ENCODE measurements around the gene MINDY3.
"Not testable (repeated sequence)": the region's sequence is repeated elsewhere in the genome, so short reads cannot be mapped to it uniquely, and the experiment has no call there.

Gene MINDY3

DNA sequence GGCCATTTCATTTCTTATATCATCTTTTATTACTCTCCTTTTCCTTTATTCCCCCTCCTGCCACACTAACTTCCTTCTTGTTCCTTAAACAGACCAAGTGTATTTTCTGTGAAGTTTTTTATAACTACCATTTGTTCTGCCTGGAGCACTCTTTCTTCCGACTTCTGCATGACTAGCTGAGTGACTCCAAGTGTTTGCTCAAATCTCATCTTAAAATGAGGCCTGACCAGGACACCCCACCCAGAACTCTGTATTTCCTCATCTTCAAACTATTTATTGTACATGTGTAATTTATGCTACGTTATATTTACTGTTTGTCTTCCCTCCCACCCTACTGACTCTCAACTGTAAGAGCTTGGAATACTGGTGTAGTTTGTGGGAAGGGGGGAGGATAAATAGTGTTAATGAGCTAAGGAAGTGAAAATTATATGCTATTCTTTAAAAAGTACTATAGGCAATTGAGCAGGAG is 3.2 kb downstream of the MINDY3 start:
- H3K36me3 ChIP-seq (ENCODE audit: insufficient read depth, low read length), result no peaks in the 10 kb centered on the region
- H3K4me1 ChIP-seq (ENCODE audit: insufficient read depth, low read length), result peaks cover 6% of the 10 kb centered on the region; the same call in 1 of the 2 replicates
- no peak overlapping the region for H3K9ac ChIP-seq (ENCODE audit: low read depth, low read length)
- H3K4me3 ChIP-seq (ENCODE audit: low read length), result no peak overlapping the region
- H3K9me3 ChIP-seq (ENCODE audit: insufficient read depth, low read depth, low read length), result peaks cover 9% of the 10 kb centered on the region; the same call in 1 of the 2 replicates
- no peak overlapping the region for H3K27ac ChIP-seq (ENCODE audit: low read depth, low read length)
- H3K27me3 ChIP-seq (ENCODE audit: insufficient read depth, low read length), result peaks cover 21% of the 10 kb centered on the region
- 96% methylated on average over 1 of the region's 2 CpGs for WGBS

- 89% methylated on average over 4 of the region's 4 CpGs for WGBS
- no peaks in the 10 kb centered on the region for H3K36me3 ChIP-seq (ENCODE audit: insufficient read depth, low read length)
- H3K27ac ChIP-seq (ENCODE audit: low read depth, low read length), result no peak overlapping the region
- no peak overlapping the region for H3K4me3 ChIP-seq (ENCODE audit: low read length)
- peaks cover 11% of the 10 kb centered on the region for H3K9me3 ChIP-seq (ENCODE audit: insufficient read depth, low read depth, low read length)
- no peak overlapping the region for H3K9ac ChIP-seq (ENCODE audit: low read depth, low read length)
- H3K4me1 ChIP-seq (ENCODE audit: insufficient read depth, low read length), result peaks cover 6% of the 10 kb centered on the region; the same call in 1 of the 2 replicates
- peaks cover 15% of the 10 kb centered on the region for H3K27me3 ChIP-seq (ENCODE audit: insufficient read depth, low read length)
These were observed 3.8 kb downstream of the MINDY3 start for GRCh38 chr10:15856328-15857015.

GRCh38 chr10:15853800-15854199 is 6.5 kb downstream of the MINDY3 start:
- H3K27me3 ChIP-seq (ENCODE audit: insufficient read depth, low read length), result peaks cover 5% of the 10 kb centered on the region
- 0 out of 2 replicates have a peak, but pooled peaks cover 2% of the 10 kb centered on the region for H3K4me1 ChIP-seq (ENCODE audit: insufficient read depth, low read length)
- H3K36me3 ChIP-seq (ENCODE audit: insufficient read depth, low read length), result no peaks in the 10 kb centered on the region
- no peak overlapping the region for H3K4me3 ChIP-seq (ENCODE audit: low read length)
- 87% methylated on average over 3 of the region's 4 CpGs for WGBS
- H3K9me3 ChIP-seq (ENCODE audit: insufficient read depth, low read depth, low read length), result peaks cover 11% of the 10 kb centered on the region
- H3K27ac ChIP-seq (ENCODE audit: low read depth, low read length), result no peak overlapping the region
- H3K9ac ChIP-seq (ENCODE audit: low read depth, low read length), result no peak overlapping the region

DNA sequence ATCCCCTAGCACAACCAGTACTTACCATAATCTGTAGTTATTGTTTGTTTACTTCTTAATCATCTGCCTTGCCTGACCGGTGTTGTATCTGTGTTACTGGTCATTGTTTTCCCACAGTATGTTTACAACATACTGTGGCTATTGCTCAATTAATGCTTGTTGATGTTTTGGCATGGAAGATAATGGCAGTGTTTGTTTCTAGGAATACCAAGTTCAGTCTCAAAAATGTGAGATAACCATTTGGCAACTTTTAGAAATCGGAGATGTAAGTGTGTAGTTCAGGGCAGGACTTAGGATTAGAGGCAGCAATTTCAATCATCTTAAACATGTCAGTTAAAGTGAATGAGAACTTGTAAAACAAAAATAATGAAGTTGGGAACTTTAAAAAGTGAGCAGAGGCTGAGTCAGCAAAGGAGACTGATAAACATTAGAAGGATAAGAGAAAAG is 8.2 kb downstream of the MINDY3 start:
- Histone ChIP-seq H3K27me3 (ENCODE audit: insufficient read depth, low read length) (no peaks in the 10 kb centered on the region), H3K4me1 (ENCODE audit: insufficient read depth, low read length) (no peaks in the 10 kb centered on the region), H3K27ac (ENCODE audit: low read depth, low read length) (no peak overlapping the region), H3K9me3 (ENCODE audit: insufficient read depth, low read depth, low read length) (peaks cover 11% of the 10 kb centered on the region), H3K36me3 (ENCODE audit: insufficient read depth, low read length) (no peaks in the 10 kb centered on the region; the same call in 1 of the 2 replicates), H3K9ac (ENCODE audit: low read depth, low read length) (no peak overlapping the region), H3K4me3 (ENCODE audit: low read length) (no peak overlapping the region)
- WGBS, result 93% methylated on average over 2 of the region's 2 CpGs

DNA sequence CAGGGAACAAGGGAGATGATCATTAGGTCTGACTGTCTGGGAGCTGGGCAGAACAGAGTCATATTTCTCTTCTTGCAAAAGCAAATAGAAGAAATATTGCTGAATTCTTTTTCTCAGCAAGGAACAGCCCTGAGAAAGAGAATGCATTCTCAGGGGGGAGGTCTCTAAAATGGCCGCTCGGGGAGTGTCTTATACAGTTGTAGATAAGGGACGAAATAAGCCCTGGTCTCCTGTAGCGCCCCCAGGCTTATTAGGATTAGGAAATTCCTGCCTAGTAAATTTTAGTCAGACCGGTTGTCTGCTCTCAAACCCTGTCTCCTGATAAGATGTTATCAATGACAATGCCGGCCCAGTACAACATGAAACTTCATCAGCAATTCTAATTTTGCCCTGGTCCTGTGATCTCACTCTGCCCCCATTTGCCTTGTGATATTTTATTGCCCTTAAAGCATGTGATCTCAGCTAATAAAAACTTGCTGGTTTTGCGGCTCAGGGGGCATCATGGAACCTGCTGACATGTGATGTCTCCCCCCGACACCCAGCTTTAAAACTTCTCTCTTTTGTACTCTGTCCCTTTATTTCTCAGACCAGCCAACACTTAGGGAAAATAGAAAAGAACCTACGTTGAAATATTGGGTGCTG is 9.8 kb downstream of the MINDY3 start:
- not testable (repeated sequence) for H3K36me3 ChIP-seq (ENCODE audit: insufficient read depth, low read length); H3K27ac ChIP-seq (ENCODE audit: low read depth, low read length); H3K4me3 ChIP-seq (ENCODE audit: low read length); H3K9ac ChIP-seq (ENCODE audit: low read depth, low read length); H3K27me3 ChIP-seq (ENCODE audit: insufficient read depth, low read length); H3K4me1 ChIP-seq (ENCODE audit: insufficient read depth, low read length)
- H3K9me3 ChIP-seq (ENCODE audit: insufficient read depth, low read depth, low read length), result peaks cover 11% of the 10 kb centered on the region
- WGBS, result 94% methylated on average over 9 of the region's 9 CpGs

DNA sequence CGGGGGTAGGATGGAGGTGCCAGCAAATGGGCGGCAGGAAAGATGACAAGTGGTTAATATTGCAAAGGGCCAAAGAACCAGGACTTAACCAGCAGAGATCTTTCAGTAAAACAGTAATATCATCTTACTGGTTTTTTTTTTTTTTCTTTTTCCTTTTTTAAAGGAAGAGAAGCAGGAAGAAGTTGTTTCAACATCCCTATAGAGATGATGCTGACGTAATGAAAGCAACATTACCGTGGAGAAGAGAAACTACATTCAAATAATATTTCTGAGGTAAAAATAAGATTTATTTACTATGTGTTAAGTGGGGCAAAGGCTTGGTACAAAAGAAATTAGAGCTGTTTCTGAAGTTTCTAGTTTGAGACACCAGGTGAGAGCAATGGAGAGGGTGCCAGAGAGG is 11.0 kb downstream of the MINDY3 start:
- no peak overlapping the region for H3K27ac ChIP-seq (ENCODE audit: low read depth, low read length)
- H3K4me1 ChIP-seq (ENCODE audit: insufficient read depth, low read length), result no peaks in the 10 kb centered on the region
- H3K27me3 ChIP-seq (ENCODE audit: insufficient read depth, low read length), result no peaks in the 10 kb centered on the region
- H3K9me3 ChIP-seq (ENCODE audit: insufficient read depth, low read depth, low read length), result peaks cover 11% of the 10 kb centered on the region
- WGBS, result 100% methylated on average over 2 of the region's 4 CpGs
- H3K9ac ChIP-seq (ENCODE audit: low read depth, low read length), result no peak overlapping the region
- no peaks in the 10 kb centered on the region; the same call in 1 of the 2 replicates for H3K36me3 ChIP-seq (ENCODE audit: insufficient read depth, low read length)
- no peak overlapping the region for H3K4me3 ChIP-seq (ENCODE audit: low read length)

DNA sequence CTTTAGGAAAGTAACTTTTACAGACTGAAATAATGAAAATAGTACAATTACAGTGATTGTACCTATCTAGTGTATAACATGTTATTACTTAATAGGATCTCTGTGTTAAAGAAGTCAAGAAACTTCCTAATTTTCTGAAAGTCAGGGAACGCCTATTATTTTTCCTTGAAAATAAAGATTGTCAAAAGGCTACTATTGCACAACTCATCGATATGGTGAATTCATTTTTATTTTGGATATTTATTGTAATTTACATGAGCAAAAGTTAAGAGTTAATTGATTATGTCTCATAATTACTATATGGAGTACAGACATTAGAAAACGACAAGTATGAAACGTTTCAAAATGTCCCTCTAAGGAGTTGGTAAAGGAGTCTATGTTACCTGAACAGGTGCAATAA is 12.8 kb downstream of the MINDY3 start:
- Histone ChIP-seq H3K27ac (ENCODE audit: low read depth, low read length) (no peak overlapping the region), H3K36me3 (ENCODE audit: insufficient read depth, low read length) (no peaks in the 10 kb centered on the region; the same call in 1 of the 2 replicates), H3K4me1 (ENCODE audit: insufficient read depth, low read length) (no peaks in the 10 kb centered on the region), H3K27me3 (ENCODE audit: insufficient read depth, low read length) (no peaks in the 10 kb centered on the region), H3K4me3 (ENCODE audit: low read length) (no peak overlapping the region), H3K9ac (ENCODE audit: low read depth, low read length) (no peak overlapping the region), H3K9me3 (ENCODE audit: insufficient read depth, low read depth, low read length) (peaks cover 11% of the 10 kb centered on the region)
- 100% methylated on average over 4 of the region's 4 CpGs for WGBS

- Histone ChIP-seq H3K9me3 (ENCODE audit: insufficient read depth, low read depth, low read length) (no peaks in the 10 kb centered on the region), H3K4me3 (ENCODE audit: low read length) (no peak overlapping the region), H3K27ac (ENCODE audit: low read depth, low read length) (no peak overlapping the region), H3K36me3 (ENCODE audit: insufficient read depth, low read length) (no peaks in the 10 kb centered on the region; the same call in 1 of the 2 replicates), H3K4me1 (ENCODE audit: insufficient read depth, low read length) (no peaks in the 10 kb centered on the region), H3K27me3 (ENCODE audit: insufficient read depth, low read length) (no peaks in the 10 kb centered on the region), H3K9ac (ENCODE audit: low read depth, low read length) (no peak overlapping the region)
These were observed 15.8 kb downstream of the MINDY3 start for GRCh38 chr10:15844517-15844916.

DNA sequence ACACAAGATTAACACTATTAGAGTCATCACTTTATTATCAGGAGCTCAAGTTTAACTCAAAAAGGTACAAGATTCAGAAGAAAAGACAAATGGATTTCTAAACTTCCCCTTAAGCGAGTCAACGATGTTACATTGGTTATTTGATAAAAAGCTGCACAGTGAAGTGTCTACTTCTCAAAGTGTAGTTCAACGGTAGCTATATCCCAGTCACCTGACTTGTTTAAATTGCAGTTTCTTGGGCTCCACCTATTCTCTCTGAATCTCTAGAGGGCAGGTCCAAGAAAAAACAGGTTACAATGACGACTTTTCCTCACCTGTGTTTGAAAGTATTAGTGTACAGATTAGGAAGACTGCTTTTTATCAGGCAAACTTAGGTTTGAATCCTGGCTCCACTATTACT is 16.6 kb downstream of the MINDY3 start:
- Histone ChIP-seq H3K27me3 (ENCODE audit: insufficient read depth, low read length) (no peaks in the 10 kb centered on the region), H3K9ac (ENCODE audit: low read depth, low read length) (no peak overlapping the region), H3K27ac (ENCODE audit: low read depth, low read length) (no peak overlapping the region), H3K4me3 (ENCODE audit: low read length) (no peak overlapping the region), H3K4me1 (ENCODE audit: insufficient read depth, low read length) (no peaks in the 10 kb centered on the region), H3K9me3 (ENCODE audit: insufficient read depth, low read depth, low read length) (no peaks in the 10 kb centered on the region), H3K36me3 (ENCODE audit: insufficient read depth, low read length) (no peaks in the 10 kb centered on the region; the same call in 1 of the 2 replicates)
- 96% methylated on average over 4 of the region's 4 CpGs for WGBS

GRCh38 chr10:15842556-15843169 is 17.6 kb downstream of the MINDY3 start:
- 95% methylated on average over 3 of the region's 3 CpGs for WGBS

GRCh38 chr10:15841696-15842095 is 18.6 kb downstream of the MINDY3 start:
- Histone ChIP-seq H3K36me3 (ENCODE audit: insufficient read depth, low read length) (no peaks in the 10 kb centered on the region), H3K4me3 (ENCODE audit: low read length) (no peak overlapping the region)

More at GRCh38 chr10:15842556-15843169, 17.6 kb downstream of the MINDY3 start:
- H3K9ac ChIP-seq (ENCODE audit: low read depth, low read length), result no peak overlapping the region
- H3K9me3 ChIP-seq (ENCODE audit: insufficient read depth, low read depth, low read length), result no peaks in the 10 kb centered on the region
- no peaks in the 10 kb centered on the region for H3K27me3 ChIP-seq (ENCODE audit: insufficient read depth, low read length)
- no peaks in the 10 kb centered on the region; the same call in 1 of the 2 replicates for H3K36me3 ChIP-seq (ENCODE audit: insufficient read depth, low read length)
- H3K4me1 ChIP-seq (ENCODE audit: insufficient read depth, low read length), result no peaks in the 10 kb centered on the region
- no peak overlapping the region for H3K27ac ChIP-seq (ENCODE audit: low read depth, low read length)
- no peak overlapping the region for H3K4me3 ChIP-seq (ENCODE audit: low read length)

More at GRCh38 chr10:15841696-15842095, 18.6 kb downstream of the MINDY3 start:
- H3K9ac ChIP-seq (ENCODE audit: low read depth, low read length), result no peak overlapping the region
- H3K9me3 ChIP-seq (ENCODE audit: insufficient read depth, low read depth, low read length), result no peaks in the 10 kb centered on the region
- WGBS, result no CpG with 5 or more reads among the region's 3 CpGs
- no peaks in the 10 kb centered on the region for H3K4me1 ChIP-seq (ENCODE audit: insufficient read depth, low read length)
- H3K27me3 ChIP-seq (ENCODE audit: insufficient read depth, low read length), result no peaks in the 10 kb centered on the region
- H3K27ac ChIP-seq (ENCODE audit: low read depth, low read length), result no peak overlapping the region
